Lower lobe of right lung (tissue), 2 donors: ENCODE data around the gene SLC6A6. TPM values are rescaled to one million over a fixed set of nuclear protein-coding genes. Genes with fewer than 3 reads are reported as not detected.
"Not testable (repeated sequence)": the region's sequence is repeated elsewhere in the genome, so short reads cannot be mapped to it uniquely, and the experiment has no call there.

Source experiments
- ATAC-seq, 2 donors: fragments of 200-7000 bp; cut with Tn5 transposase; one replicate each; pipeline ENCODE4 v1.9.1; 2020 to 2022; ENCODE audit warnings: mild to moderate bottlenecking in 2 of 2, moderate library complexity in 2 of 2
- DNase-seq: peaks from one replicate; pipeline ENCODE4 v3.0.0-alpha.2; 2020
- H3K27ac ChIP-seq: fragments of 200-600 bp; one replicate; pipeline ENCODE4 v1.8.0; 2022
- H3K27me3 ChIP-seq: fragments of 200-600 bp; one replicate; pipeline ENCODE4 v1.8.0; 2022; ENCODE audit warnings: low read depth
- H3K36me3 ChIP-seq: fragments of 200-600 bp; one replicate; pipeline ENCODE4 v1.8.0; 2022; ENCODE audit warnings: mild to moderate bottlenecking
- H3K4me1 ChIP-seq: fragments of 200-600 bp; one replicate; pipeline ENCODE4 v1.8.0; 2022
- H3K4me3 ChIP-seq: fragments of 200-600 bp; one replicate; pipeline ENCODE4 v1.8.0; 2022; ENCODE audit warnings: mild to moderate bottlenecking
- H3K9me3 ChIP-seq: fragments of 200-600 bp; one replicate; pipeline ENCODE4 v1.8.0; 2022
- CTCF ChIP-seq: fragments of 200-600 bp; IDR thresholded peaks from one replicate; pipeline ENCODE4 v1.8.0; 2022; ENCODE audit warnings: antibody characterized with exemption, mild to moderate bottlenecking
- intact Hi-C: fragments of 100-400 bp; cut with DNase I; formaldehyde crosslinking; loops from one replicate; pipeline ENCODE4 v1.11.0; 2022
- total RNA-seq: library from RNA; stranded (reverse); fragmentation: NEBNext Ultra II Directional; extraction: Animal tissue kit (Norgen Biotek cat#: 25700); gene quantifications from one replicate; pipeline ENCODE4 v1.2.1, GENCODE V29; 2021
- donor health status: DM: no; HTN: yes; CAD: no; lungs with severe emphysema.

SLC6A6 gene
- total RNA-seq, 1 donor from 2014 or later, result 84.0 TPM

- Histone ChIP-seq H3K4me1 (no peaks in the 10 kb centered on the region), H3K27me3 (no peaks in the 10 kb centered on the region), H3K9me3 (no peaks in the 10 kb centered on the region), H3K36me3 (no peaks in the 10 kb centered on the region), H3K27ac (no peak overlapping the region), H3K4me3 (no peak overlapping the region)
- intact Hi-C loops, result no loop called here
- no peak for ATAC-seq
- no peak for DNase-seq
- no peak for TF ChIP-seq CTCF
Measured at GRCh38 chr3:14514323-14514720, 111.9 kb downstream of the SLC6A6 start.

- H3K27ac ChIP-seq, intact Hi-C loops, H3K9me3 ChIP-seq, DNase-seq, H3K4me1 ChIP-seq, H3K36me3 ChIP-seq, ATAC-seq, H3K27me3 ChIP-seq, H3K4me3 ChIP-seq: not testable (repeated sequence)
Measured at GRCh38 chr3:14515526-14515925, 113.1 kb downstream of the SLC6A6 start.

GRCh38 chr3:14516738-14517345 is 114.4 kb downstream of the SLC6A6 start:
- ATAC-seq (no peak), DNase-seq (no peak)
- no peak for TF ChIP-seq CTCF
- no peaks in the 10 kb centered on the region for H3K4me1 ChIP-seq
- intact Hi-C loops, result no loop called here
- no peak overlapping the region for H3K4me3 ChIP-seq
- H3K27ac ChIP-seq, result no peak overlapping the region
- H3K36me3 ChIP-seq, result no peaks in the 10 kb centered on the region
- no peaks in the 10 kb centered on the region for H3K27me3 ChIP-seq
- H3K9me3 ChIP-seq, result no peaks in the 10 kb centered on the region

- Histone ChIP-seq H3K9me3 (no peaks in the 10 kb centered on the region), H3K27me3 (no peaks in the 10 kb centered on the region), H3K4me1 (no peaks in the 10 kb centered on the region), H3K36me3 (no peaks in the 10 kb centered on the region), H3K4me3 (no peak overlapping the region), H3K27ac (no peak overlapping the region)
- intact Hi-C loops, result no loop called here
- DNase-seq, result no peak
- TF ChIP-seq CTCF, result no peak
- ATAC-seq, result no peak
Measured at GRCh38 chr3:14517601-14518431, 115.4 kb downstream of the SLC6A6 start.

- no peak for TF ChIP-seq CTCF
- Histone ChIP-seq H3K4me1 (no peaks in the 10 kb centered on the region), H3K9me3 (no peaks in the 10 kb centered on the region), H3K36me3 (no peaks in the 10 kb centered on the region), H3K27me3 (no peaks in the 10 kb centered on the region), H3K4me3 (no peak overlapping the region), H3K27ac (no peak overlapping the region)
- intact Hi-C loops, result no loop called here
- ATAC-seq, result no peak
- DNase-seq, result no peak
Measured at GRCh38 chr3:14518432-14518802, 116.0 kb downstream of the SLC6A6 start.

- no peak for ATAC-seq
- no peaks in the 10 kb centered on the region for H3K4me1 ChIP-seq
- H3K36me3 ChIP-seq, result no peaks in the 10 kb centered on the region
- TF ChIP-seq CTCF, result no peak
- no peak overlapping the region for H3K27ac ChIP-seq
- H3K4me3 ChIP-seq, result no peak overlapping the region
- DNase-seq, result no peak
- H3K9me3 ChIP-seq, result no peaks in the 10 kb centered on the region
- no peaks in the 10 kb centered on the region for H3K27me3 ChIP-seq
- intact Hi-C loops, result no loop called here
Measured at GRCh38 chr3:14518893-14519292, 116.5 kb downstream of the SLC6A6 start.
